HG03378 (cell line): ENCODE measurements around the gene C2orf78.
A peak's percentile ranks its signal among the peaks of the same experiment; 100 is the strongest.
"Not testable (repeated sequence)": the region's sequence is repeated elsewhere in the genome, so short reads cannot be mapped to it uniquely, and the experiment has no call there.

Source experiments
- ATAC-seq: cut with Tn5 transposase; IDR thresholded peaks from one replicate; pipeline ENCODE4 v1.9.1; 2021; ENCODE audit warnings: mild to moderate bottlenecking, moderate library complexity; ENCODE audit not compliant: unreplicated experiment

Gene C2orf78

GRCh38 chr2:73778867-73779466 is 5.0 kb upstream of the C2orf78 start:
- not testable (repeated sequence) for ATAC-seq

- peak; percentile 99 for ATAC-seq
These were observed 4.3 kb upstream of the C2orf78 start, which contains the start of gene DUSP11 for GRCh38 chr2:73779467-73780236. Gene DUSP11 (minus strand): TSS chr2:73780103. CDS start chr2:73779974, 129 bp downstream.

- no peak for ATAC-seq
These were observed 3.8 kb upstream of the C2orf78 start for GRCh38 chr2:73780237-73780582.

GRCh38 chr2:73783402-73783801 is 581 bp upstream of the C2orf78 start:
- ATAC-seq: not testable (repeated sequence)

GRCh38 chr2:73811878-73812277 is 27.9 kb downstream of the C2orf78 start:
- no peak for ATAC-seq

- no peak for ATAC-seq
These were observed 28.7 kb downstream of the C2orf78 start for GRCh38 chr2:73812635-73813034.

GRCh38 chr2:73818296-73818695 is 34.3 kb downstream of the C2orf78 start:
- ATAC-seq: no peak

GRCh38 chr2:73821227-73821626 is 37.2 kb downstream of the C2orf78 start:
- ATAC-seq: peak; percentile 79

GRCh38 chr2:73821669-73822068 is 37.7 kb downstream of the C2orf78 start:
- no peak for ATAC-seq

- ATAC-seq: peak; percentile 76
These were observed 38.3 kb downstream of the C2orf78 start for GRCh38 chr2:73822276-73822675.

- ATAC-seq: no peak
These were observed 39.0 kb downstream of the C2orf78 start for GRCh38 chr2:73822991-73823390.

- ATAC-seq: no peak
These were observed 39.4 kb downstream of the C2orf78 start for GRCh38 chr2:73823416-73823815.

GRCh38 chr2:73823916-73824523 is 40.0 kb downstream of the C2orf78 start:
- ATAC-seq: no peak

- ATAC-seq: no peak
These were observed 41.4 kb downstream of the C2orf78 start for GRCh38 chr2:73825408-73825807.

GRCh38 chr2:73827018-73827417 is 43.0 kb downstream of the C2orf78 start:
- ATAC-seq: no peak

GRCh38 chr2:73827660-73828388 is 43.8 kb downstream of the C2orf78 start:
- ATAC-seq: no peak

GRCh38 chr2:73828389-73828817 is 44.4 kb downstream of the C2orf78 start:
- ATAC-seq: no peak

- peak; percentile 71 for ATAC-seq
These were observed 45.0 kb downstream of the C2orf78 start, which contains the start of gene STAMBP for GRCh38 chr2:73828818-73829570. Gene STAMBP (plus strand): TSS chr2:73828961. CDS start chr2:73830857, 1,896 bp downstream.

- no peak for ATAC-seq
These were observed 47.0 kb downstream of the C2orf78 start for GRCh38 chr2:73830871-73831401.

- ATAC-seq: no peak
These were observed 48.9 kb downstream of the C2orf78 start for GRCh38 chr2:73832930-73833329.
